Esophagus muscularis mucosa (tissue), 4 donors: ENCODE measurements around the gene MRFAP1L1.

ENCODE experiments used
- EP300 ChIP-seq: sonication (generic); formaldehyde crosslinking; IDR thresholded peaks from one replicate; pipeline ENCODE4 v1.6.1; 2017; ENCODE audit warnings: antibody characterized with exemption
- POLR2A ChIP-seq: fragments of 450-650 bp; IDR thresholded peaks from one replicate; pipeline ENCODE4 v1.6.1; 2017; ENCODE audit warnings: antibody characterized with exemption, moderate library complexity, mild to moderate bottlenecking, low read depth
- TF ChIP-seq, protein P1 (sequence below), 3 experiments: fragments of 200-600 bp in 2 of 3; fragments of 450-650 bp in 1 of 3; sonication (generic) in 2 of 3; IDR thresholded peaks; one replicate each; pipeline ENCODE4 v1.5.1; 2017 to 2019; ENCODE audit warnings: antibody characterized with exemption in 3 of 3, mild to moderate bottlenecking in 2 of 3, moderate library complexity in 1 of 3

DNA sequence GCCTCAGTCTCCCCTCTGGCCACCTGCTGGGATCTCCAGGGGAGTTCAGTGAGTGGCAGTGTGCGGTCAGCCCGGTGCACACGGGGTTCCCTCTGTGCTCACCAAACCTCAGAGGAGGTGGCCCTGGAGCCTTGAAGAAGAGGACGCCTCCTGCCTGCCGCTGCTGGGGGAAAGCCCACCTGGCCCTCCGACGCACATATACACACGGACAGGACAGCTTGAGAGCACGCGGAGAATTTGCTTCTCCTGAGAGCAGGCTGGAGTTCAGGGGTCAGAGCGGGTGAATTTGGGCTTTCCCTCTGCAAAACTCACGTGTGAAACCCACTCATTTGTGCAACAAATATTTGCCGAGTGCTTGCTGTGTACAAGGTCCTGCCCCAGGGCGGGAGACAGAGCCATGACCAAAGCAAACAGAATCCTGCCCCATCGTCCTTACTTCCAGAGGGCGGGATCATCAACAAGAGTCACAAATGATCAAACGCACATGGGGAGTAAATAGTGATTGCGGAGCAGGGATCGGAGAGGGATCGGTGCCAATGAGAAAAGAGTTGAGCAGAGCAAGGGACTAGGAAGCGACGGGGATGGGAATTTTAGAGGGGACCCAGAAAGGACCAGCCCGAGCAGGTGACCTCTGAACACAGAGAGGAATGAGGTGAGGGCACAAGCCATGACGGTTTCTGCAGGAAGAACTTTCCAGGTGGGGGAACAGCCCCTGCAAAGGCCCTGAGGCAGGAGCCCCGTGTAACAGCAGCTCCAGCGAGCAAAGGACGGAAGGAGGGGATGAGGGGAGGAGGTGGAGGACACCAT is 23.9 kb upstream of the MRFAP1L1 start:
- no peak for TF ChIP-seq POLR2A
- TF ChIP-seq, protein P1, sequence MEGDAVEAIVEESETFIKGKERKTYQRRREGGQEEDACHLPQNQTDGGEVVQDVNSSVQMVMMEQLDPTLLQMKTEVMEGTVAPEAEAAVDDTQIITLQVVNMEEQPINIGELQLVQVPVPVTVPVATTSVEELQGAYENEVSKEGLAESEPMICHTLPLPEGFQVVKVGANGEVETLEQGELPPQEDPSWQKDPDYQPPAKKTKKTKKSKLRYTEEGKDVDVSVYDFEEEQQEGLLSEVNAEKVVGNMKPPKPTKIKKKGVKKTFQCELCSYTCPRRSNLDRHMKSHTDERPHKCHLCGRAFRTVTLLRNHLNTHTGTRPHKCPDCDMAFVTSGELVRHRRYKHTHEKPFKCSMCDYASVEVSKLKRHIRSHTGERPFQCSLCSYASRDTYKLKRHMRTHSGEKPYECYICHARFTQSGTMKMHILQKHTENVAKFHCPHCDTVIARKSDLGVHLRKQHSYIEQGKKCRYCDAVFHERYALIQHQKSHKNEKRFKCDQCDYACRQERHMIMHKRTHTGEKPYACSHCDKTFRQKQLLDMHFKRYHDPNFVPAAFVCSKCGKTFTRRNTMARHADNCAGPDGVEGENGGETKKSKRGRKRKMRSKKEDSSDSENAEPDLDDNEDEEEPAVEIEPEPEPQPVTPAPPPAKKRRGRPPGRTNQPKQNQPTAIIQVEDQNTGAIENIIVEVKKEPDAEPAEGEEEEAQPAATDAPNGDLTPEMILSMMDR (IDR thresholded peaks at IDR 0.05) = no peak
- TF ChIP-seq EP300 = no peak
